ENCODE results near the gene MANEAL.

The MANEAL gene

GRCh38 chr1:37814252-37814651 is 20.6 kb downstream of the MANEAL start:
- peak; percentile 64 for DNase-seq (ENCODE audit: low read depth)
- no peak for TF ChIP-seq CTCF (conservative IDR thresholded peaks at IDR 0.05; ENCODE audit: control insufficient read depth, insufficient read depth, low read depth, low read length)

GRCh38 chr1:37817481-37817880 is 23.8 kb downstream of the MANEAL start:
- no peak for TF ChIP-seq CTCF (conservative IDR thresholded peaks at IDR 0.05; ENCODE audit: control insufficient read depth, insufficient read depth, low read depth, low read length)
- peak; percentile 53 for DNase-seq (ENCODE audit: low read depth)
- no peak overlapping the region for H3K4me3 ChIP-seq (ENCODE audit: control insufficient read depth, low read depth, low read length)

More at GRCh38 chr1:37814252-37814651, 20.6 kb downstream of the MANEAL start:
- H3K4me3 ChIP-seq (ENCODE audit: control insufficient read depth, low read depth, low read length): no peak overlapping the region

- H3K4me3 ChIP-seq (ENCODE audit: control insufficient read depth, low read depth, low read length): no peak overlapping the region
- DNase-seq (ENCODE audit: low read depth): no peak
- no peak for TF ChIP-seq CTCF (conservative IDR thresholded peaks at IDR 0.05; ENCODE audit: control insufficient read depth, insufficient read depth, low read depth, low read length)
Measured at GRCh38 chr1:37821481-37821880, 27.8 kb downstream of the MANEAL start.

GRCh38 chr1:37822906-37823815 is 29.5 kb downstream of the MANEAL start:
- peak; percentile 51 for DNase-seq (ENCODE audit: low read depth)
- H3K4me3 ChIP-seq (ENCODE audit: control insufficient read depth, low read depth, low read length): no peak overlapping the region
- TF ChIP-seq CTCF (conservative IDR thresholded peaks at IDR 0.05; ENCODE audit: control insufficient read depth, insufficient read depth, low read depth, low read length): no peak

- TF ChIP-seq CTCF (conservative IDR thresholded peaks at IDR 0.05; ENCODE audit: control insufficient read depth, insufficient read depth, low read depth, low read length): no peak
- no peak overlapping the region for H3K4me3 ChIP-seq (ENCODE audit: control insufficient read depth, low read depth, low read length)
- DNase-seq (ENCODE audit: low read depth): no peak
Measured at GRCh38 chr1:37824001-37824400, 30.4 kb downstream of the MANEAL start.

GRCh38 chr1:37825506-37825905 is 31.9 kb downstream of the MANEAL start:
- no peak for TF ChIP-seq CTCF (conservative IDR thresholded peaks at IDR 0.05; ENCODE audit: control insufficient read depth, insufficient read depth, low read depth, low read length)
- no peak for DNase-seq (ENCODE audit: low read depth)
- H3K4me3 ChIP-seq (ENCODE audit: control insufficient read depth, low read depth, low read length): no peak overlapping the region

All from fibroblast of mammary gland (primary cell).